SH-SY5Y (cell line): ENCODE results near the gene YBX2.

ENCODE experiments used
- GATA2 ChIP-seq: IDR thresholded peaks from 2 replicates; pipeline ENCODE4 v1.6.1; 2011; ENCODE audit warnings: mild to moderate bottlenecking, low read depth, low read length
- GATA3 ChIP-seq: IDR thresholded peaks from 2 replicates; pipeline ENCODE4 v1.6.1; 2011; ENCODE audit warnings: low read depth, mild to moderate bottlenecking, low read length, moderate library complexity

The YBX2 gene

DNA sequence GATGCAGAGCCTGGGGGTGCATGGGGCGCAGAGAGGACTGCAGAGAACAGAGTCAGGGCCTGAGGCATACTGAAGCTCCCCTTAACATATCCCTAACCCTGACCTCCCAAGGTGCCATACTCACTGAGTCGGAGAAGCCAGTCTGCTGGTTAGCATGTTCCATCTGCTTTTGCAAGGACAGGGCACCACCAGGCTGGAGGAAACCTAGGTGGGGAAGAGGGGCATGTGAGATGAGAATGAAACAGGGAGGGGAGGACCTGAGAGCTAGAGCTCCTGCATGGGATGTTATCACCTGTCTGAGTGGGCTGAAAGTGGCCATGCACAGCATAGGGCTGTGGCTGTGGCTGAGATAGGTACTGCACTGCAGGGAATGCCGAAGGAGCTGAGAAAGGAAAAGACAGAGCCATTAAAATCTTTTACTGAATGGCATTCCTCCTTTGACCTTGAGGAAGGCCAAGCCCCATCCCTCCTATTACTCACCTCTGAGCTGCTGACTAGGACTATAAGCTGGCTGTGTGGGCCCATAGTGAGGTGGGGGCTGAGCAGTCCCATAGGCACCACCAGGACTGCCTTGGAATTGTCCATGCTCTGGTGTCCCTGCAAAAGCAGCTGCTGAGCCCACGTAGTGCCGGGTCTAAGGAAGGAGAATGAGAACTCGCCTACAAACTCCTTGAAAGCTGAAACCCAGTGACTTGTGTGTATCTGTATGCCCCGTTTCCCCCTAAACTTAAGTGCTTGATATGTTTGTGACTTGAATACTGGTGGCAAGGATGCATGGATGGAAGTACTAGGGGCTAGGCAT lies 18.9 kb upstream of the YBX2 start:
- TF ChIP-seq GATA3 (no peak), GATA2 (no peak)

DNA sequence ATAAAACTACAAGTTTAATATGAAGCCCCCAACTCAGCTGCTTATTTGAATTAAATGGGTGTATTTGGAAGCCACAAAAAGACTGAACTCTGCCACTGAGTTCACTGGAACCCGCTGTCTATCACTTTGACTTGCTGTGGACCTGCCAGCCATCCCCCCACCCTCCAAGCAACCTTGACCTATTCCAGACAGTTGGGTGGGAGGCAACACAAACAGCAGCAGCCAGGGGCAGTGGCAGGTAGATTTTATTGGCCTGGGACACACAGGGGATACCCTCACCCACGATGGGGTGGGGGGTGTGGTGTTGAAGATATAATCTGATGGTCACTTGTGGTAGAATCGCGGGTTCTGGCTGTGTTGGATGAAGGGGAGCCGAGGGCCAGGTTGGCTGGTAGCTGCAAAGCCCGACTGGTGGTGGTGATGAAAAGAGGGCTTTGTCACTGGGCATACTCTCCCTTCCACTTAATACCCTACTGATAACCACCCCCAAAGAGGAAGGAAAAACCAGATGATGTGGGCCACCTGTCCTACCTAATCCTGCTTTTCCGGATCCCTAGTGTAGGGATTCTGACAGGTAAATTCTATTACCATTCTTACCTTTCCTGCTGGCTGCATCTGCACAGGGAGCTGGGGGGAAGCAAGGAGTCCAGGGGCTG lies 18.1 kb upstream of the YBX2 start:
- TF ChIP-seq GATA2 (no peak), GATA3 (no peak)

DNA sequence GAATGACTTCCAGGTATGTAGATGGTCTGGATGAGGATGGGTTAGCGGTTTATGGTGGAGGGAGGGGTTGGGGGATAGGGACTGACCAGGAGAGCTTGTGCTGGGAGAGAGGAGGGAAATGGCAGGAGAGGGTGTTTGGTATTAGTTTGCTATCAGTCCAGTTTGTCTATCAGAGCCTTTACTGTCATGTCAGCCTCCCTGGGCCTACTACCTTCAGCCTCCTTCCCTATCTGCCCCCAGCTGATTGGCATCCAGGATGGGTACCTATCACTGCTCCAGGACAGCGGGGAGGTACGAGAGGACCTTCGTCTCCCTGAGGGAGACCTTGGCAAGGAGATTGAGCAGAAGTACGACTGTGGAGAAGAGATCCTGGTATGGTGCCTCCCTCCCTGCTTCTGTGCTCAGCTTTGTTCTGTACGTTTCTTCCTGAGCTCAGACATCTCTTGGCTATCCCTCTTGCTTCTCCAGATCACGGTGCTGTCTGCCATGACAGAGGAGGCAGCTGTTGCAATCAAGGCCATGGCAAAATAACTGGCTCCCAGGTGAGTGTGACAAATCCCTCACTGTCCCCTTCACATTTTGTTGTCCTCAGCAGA lies 16.8 kb upstream of the YBX2 start:
- TF ChIP-seq GATA3 (no peak), GATA2 (no peak)

DNA sequence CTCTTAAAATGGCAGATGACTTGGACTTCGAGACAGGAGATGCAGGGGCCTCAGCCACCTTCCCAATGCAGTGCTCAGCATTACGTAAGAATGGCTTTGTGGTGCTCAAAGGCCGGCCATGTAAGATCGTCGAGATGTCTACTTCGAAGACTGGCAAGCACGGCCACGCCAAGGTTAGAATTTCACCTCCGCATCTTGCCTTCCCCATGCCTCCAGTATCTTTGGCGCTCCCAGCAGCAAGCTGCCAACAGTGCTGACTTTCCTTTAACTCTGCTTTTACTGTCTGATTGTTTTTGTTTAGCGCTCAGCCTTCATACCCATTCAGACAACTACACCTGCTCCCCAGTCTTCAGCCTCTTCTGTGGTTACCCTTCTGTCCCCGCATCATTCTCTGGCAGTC lies 15.2 kb upstream of the YBX2 start:
- no peak for TF ChIP-seq GATA3
- no peak for TF ChIP-seq GATA2

DNA sequence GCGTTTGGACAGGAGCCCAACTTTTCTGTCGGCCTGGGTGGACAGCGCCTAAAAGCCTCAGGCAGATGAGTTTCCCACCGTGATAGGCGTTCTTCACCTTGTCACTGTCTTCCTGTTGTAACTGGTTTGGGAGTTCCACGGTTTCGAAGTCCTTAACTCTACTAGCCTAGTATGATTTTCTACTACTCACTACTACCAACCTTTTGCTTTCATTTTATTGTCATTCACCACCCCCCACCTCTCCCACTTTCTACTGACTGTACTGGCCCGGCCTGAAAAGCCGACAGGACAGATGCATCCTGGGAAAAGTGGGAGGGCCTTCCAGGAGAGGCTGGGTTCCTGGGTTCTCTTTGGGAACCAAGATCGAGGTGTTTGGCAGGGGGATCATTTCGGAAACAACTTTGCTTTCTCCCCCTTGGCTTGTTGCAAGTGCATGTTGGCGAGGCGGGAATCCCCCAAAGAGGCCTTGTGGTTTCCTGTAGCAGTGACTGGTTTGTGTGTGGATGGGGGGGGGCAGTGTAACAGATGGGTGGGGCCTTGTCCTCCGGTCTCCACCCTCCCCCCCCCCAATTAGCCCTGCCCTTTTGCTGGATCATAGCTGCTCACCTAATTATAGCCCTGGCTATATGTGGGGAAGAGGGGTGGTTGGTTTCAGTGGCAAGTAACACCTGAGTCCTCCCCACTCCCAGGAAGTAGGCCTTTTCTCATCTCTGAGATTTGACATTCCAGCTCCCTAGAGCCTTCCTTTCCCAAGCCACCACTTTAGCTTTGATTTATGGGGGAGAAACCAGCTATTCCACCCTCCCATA lies 14.4 kb upstream of the YBX2 start:
- no peak for TF ChIP-seq GATA3
- TF ChIP-seq GATA2 = no peak

DNA sequence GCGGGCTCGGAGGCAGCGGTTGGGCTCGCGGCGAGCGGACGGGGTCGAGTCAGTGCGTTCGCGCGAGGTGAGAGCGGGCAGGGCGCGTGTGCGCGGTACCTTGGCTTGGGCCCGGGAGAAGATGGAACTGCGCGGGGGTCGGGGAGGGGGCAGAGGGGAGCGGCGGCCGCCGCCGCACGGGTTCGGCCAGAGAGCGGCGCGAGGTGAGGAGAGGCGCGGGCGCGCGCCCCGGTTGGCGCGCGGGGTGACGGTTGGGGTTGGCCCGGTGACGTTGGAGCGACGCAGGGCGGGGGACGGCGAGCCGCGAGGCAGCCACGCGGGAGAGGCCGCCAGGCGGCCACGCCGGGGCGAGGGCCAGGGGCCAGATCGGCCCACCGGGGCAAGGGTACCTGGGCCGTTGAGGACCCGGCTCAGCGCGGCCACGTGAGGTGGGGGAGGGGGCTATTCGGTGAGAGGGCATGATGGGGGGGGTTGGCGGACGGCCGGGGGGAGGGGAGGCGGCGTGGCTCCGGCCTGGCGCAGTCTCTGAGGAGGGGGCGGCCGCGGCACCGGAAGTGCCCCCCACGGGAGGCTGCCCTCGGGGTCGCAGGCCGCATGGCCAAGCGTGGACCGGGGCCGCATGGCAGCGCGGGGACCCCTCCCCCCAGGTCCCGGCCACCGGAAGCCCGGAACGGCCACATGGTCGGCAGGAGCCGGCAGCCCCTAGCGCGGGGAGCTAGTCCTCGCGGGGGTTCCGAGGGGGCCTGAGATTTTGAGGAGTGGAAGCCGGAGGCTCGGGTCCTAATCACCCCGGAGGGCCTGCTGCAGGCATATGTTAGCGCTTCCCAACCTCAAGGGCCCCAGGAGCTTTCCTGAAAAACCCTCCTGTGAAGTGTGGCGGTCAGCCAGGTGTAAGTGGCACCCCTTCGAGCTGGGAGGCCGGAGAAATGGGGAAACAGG lies 13.5 kb upstream of the YBX2 start:
- TF ChIP-seq GATA3 (no peak), GATA2 (no peak)

DNA sequence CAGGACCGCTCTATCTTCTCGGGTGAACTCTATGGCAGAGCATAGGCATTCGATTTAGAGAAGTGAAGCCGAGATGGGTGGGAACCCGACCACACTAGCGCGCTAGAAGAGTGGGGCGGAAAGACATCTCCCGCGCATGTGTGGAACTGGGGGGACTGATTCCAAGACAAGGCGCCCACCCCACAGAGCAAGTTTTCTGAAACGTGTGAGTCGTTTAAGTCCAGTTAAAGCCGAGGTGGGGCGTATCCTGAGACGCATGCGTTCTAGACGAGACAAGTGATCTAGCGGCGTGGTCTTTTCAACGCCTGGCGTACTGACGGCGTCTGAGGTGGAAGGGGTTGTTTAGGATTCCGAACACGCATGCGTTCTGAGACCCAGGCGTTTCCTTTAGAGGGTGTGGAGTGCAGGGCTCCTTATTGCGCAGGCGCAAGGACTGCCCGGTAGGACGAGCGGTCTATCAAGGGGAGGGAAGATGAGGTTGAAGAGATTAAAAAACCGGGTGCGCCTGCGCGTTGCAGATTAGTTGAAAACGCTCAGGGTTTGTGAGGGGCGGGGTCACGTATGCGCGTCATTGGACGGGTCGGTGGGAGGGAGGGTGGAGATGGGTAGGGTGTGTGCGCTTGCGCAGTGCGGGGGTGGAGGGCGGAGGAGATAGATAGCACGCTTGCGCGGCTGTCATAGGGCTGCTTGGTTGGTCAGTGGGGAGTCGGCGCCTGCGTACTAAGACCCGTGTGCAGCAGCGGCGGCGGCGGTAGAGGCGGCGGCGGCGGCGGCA lies 12.7 kb upstream of the YBX2 start, which contains the start of gene EIF5A:
EIF5A (plus strand) TSS at position 718 of the 775 bp plus-strand sequence. CDS start 2,008 bp downstream, outside the sequence.
- TF ChIP-seq GATA3 (no peak), GATA2 (peak; percentile 74)

DNA sequence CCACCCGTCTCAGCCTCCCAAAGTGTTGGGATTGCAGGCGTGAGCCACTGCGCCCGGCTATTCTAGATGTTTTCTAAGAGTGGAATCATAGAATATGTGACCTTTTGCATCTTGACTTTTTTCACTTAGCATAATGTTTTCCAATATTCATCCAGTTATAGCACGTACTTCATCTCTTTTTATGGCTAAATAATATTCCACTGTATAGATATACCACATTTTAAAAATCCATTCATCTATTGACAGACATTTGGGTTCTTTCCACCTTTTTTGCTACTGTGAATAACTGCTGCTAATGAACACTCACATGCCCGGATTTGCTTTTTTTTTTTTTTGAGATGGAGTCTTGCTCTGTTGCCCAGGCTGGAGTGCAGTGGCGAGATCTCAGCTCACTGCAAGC lies 9.7 kb upstream of the YBX2 start:
- TF ChIP-seq GATA2 (no peak), GATA3 (no peak)

DNA sequence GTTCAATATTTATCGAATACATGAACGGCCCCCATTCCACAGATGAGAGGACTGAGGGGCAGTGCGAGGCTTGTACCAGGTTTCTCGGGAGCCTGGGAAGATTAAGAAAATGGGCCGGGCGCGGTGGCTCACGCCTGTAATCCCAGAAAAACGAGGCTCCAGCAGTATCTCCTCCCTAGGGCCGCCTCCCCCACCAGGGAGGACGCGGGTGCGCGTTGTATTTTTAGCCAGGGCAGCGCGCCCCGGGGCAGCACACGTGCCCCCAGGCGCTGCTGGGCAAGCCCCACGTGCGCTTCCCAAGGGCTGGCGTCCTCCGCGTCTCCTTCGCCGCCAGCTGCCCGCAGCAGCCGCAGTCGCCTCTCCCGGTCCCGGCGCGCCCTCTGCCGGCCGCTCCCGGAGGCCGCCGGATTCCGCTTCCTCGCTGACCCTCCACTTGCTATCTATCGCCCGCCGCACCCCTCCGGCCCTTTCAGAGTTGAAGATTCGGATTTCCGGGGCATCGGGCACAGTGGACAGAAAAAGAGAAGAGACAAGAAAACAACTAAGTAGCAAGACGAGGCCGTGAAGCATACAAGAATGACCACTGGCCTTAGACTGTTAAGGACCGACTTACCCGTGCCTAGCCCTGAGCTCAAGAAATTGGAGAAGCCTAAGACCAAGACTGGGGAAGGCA lies 1.9 kb upstream of the YBX2 start:
- TF ChIP-seq GATA3 (no peak), GATA2 (no peak)

DNA sequence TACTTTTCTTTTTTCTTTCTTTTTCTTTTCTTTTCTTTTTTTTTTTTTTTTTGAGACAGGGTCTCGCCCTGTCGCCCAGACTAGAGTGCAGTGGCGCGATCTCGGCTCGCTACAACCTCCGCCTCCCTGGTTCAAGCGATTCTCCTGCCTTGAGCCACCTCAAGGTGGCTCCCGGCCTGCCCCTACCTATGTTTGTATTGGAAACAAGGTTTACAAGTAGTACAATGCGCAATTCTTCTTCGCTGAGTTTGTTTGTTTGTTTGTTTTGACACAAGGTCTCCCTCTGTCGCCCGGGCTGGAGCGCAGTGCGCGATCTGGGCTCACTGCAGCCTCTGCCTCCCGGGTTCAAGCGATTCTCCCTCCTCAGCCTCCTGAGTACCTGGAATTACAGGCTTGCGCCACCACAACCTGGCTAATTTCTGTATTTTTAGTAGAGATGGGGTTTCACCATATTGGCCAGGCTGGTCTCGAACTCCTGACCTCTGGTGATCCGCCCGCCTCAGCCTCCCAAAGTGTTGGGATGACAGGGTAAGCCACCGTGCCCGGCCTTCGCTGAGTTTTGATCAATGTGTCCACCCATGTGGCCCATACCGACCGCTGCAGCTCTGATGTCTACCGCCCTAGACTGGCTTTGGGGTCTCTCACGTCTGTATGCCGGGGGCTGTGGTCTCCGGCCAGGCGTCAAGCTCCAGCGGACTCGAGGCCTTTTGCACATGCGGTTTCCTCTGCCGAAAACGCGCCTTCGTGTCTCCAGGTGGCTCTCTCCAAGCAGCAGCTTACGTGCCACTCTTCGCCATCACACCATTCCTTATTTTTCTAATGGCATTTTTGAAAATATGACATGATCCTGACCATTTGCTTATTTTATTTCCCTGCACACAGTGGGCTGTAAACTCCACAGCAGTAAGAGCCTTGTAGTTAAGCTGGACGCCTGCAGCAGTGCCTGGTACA lies 1.1 kb upstream of the YBX2 start:
- TF ChIP-seq GATA3 = no peak
- TF ChIP-seq GATA2 = no peak
